GM23338 (cell line): ENCODE data around the gene GART. TPM values are rescaled to one million over a fixed set of nuclear protein-coding genes. Genes with fewer than 3 reads are reported as not detected.

ENCODE experiments used
- ATAC-seq: fragments of 200-7000 bp; cut with Tn5 transposase; 3 replicates; pipeline ENCODE4 v1.9.1; 2020
- DNase-seq: peaks from one replicate; pipeline ENCODE4 v3.0.0-alpha.2; 2015; ENCODE audit warnings: low spot score
- H2AFZ ChIP-seq: fragments of 200-600 bp; sonication (generic); 2 replicates; pipeline ENCODE4 v1.8.0; 2016; ENCODE audit warnings: antibody characterized with exemption, mild to moderate bottlenecking, moderate library complexity
- H3F3A ChIP-seq: fragments of 200-600 bp; sonication (generic); replicated peaks from 2 replicates; pipeline ENCODE4 v1.8.0; 2017; ENCODE audit warnings: antibody characterized with exemption, mixed run types, low read depth
- H3K27ac ChIP-seq: fragments of 200-600 bp; sonication (generic); 2 replicates; pipeline ENCODE4 v1.6.1; 2016; ENCODE audit warnings: low read depth
- H3K27me3 ChIP-seq: fragments of 200-600 bp; sonication (generic); 2 replicates; pipeline ENCODE4 v1.8.0; 2016; ENCODE audit warnings: mild to moderate bottlenecking, mixed run types, moderate library complexity; ENCODE audit not compliant: insufficient read depth
- H3K36me3 ChIP-seq: fragments of 200-600 bp; sonication (generic); 2 replicates; pipeline ENCODE4 v1.8.0; 2016; ENCODE audit warnings: mild to moderate bottlenecking; ENCODE audit not compliant: insufficient read depth
- H3K4me1 ChIP-seq: fragments of 200-600 bp; sonication (generic); 2 replicates; pipeline ENCODE4 v1.8.0; 2016; ENCODE audit warnings: mild to moderate bottlenecking, moderate library complexity; ENCODE audit not compliant: insufficient read depth
- H3K4me2 ChIP-seq: fragments of 200-600 bp; sonication (generic); 2 replicates; pipeline ENCODE4 v1.7.1; 2017; ENCODE audit warnings: mixed run types
- H3K4me3 ChIP-seq: fragments of 200-600 bp; sonication (generic); 2 replicates; pipeline ENCODE4 v1.6.1; 2016; ENCODE audit warnings: mixed run types
- H3K79me2 ChIP-seq: fragments of 200-600 bp; sonication (generic); replicated peaks from 2 replicates; pipeline ENCODE4 v1.8.0; 2017; ENCODE audit warnings: mild to moderate bottlenecking; ENCODE audit not compliant: insufficient read depth
- H3K9me2 ChIP-seq: fragments of 200-600 bp; sonication (generic); 2 replicates; pipeline ENCODE4 v1.8.0; 2017; ENCODE audit not compliant: insufficient read depth
- H4K20me1 ChIP-seq: fragments of 200-600 bp; sonication (generic); replicated peaks from 2 replicates; pipeline ENCODE4 v1.8.0; 2017; ENCODE audit warnings: mild to moderate bottlenecking; ENCODE audit not compliant: insufficient read depth
- H3K27ac Mint-ChIP-seq: 2 replicates; pipeline ENCODE4 v1.8.0; 2020; ENCODE audit warnings: inconsistent platforms, mild to moderate bottlenecking, moderate library complexity, mixed read lengths
- H3K27me3 Mint-ChIP-seq: 3 replicates; pipeline ENCODE4 v1.8.0; 2022; ENCODE audit warnings: low read depth, mild to moderate bottlenecking, moderate library complexity, mixed read lengths, inconsistent platforms; ENCODE audit not compliant: insufficient read depth, poor library complexity
- H3K36me3 Mint-ChIP-seq: 3 replicates; pipeline ENCODE4 v1.8.0; 2021; ENCODE audit warnings: low read depth, mild to moderate bottlenecking, inconsistent platforms, moderate library complexity, mixed read lengths
- H3K4me1 Mint-ChIP-seq: 3 replicates; pipeline ENCODE4 v1.8.0; 2020; ENCODE audit warnings: mild to moderate bottlenecking, inconsistent platforms, mixed read lengths
- H3K4me3 Mint-ChIP-seq: 3 replicates; pipeline ENCODE4 v1.8.0; 2021; ENCODE audit warnings: moderate library complexity, mild to moderate bottlenecking, inconsistent platforms, mixed read lengths
- H3K9me3 Mint-ChIP-seq: 3 replicates; pipeline ENCODE4 v1.8.0; 2020; ENCODE audit warnings: moderate library complexity, mild to moderate bottlenecking, inconsistent platforms, mixed read lengths
- CREB1 ChIP-seq: fragments of 250-450 bp; sonication (Bioruptor Pico); IDR thresholded peaks from 2 replicates; pipeline ENCODE4 v1.5.0; 2020; ENCODE audit warnings: low read depth, mild to moderate bottlenecking, moderate library complexity
- CTCF ChIP-seq, 2 experiments: fragments of 200-600 bp in 1 of 2; sonication (generic) in 1 of 2; conservative IDR thresholded peaks; 2 replicates each; pipeline versions ENCODE4 v1.5.1 to v1.6.1; 2016 to 2017; ENCODE audit warnings: antibody characterized with exemption in 2 of 2, low read depth in 2 of 2, mild to moderate bottlenecking in 2 of 2, moderate library complexity in 1 of 2
- ETS1 ChIP-seq: IDR thresholded peaks from 2 replicates; pipeline ENCODE4 v1.6.1; 2016; ENCODE audit warnings: antibody characterized with exemption
- EZH2 ChIP-seq: fragments of 200-600 bp; sonication (generic); IDR thresholded peaks from one replicate; pipeline ENCODE4 v1.8.0; 2017; ENCODE audit warnings: antibody characterized with exemption, mild to moderate bottlenecking, low read depth; ENCODE audit not compliant: unreplicated experiment
- EZH2phosphoT487 ChIP-seq: fragments of 200-600 bp; sonication (generic); IDR thresholded peaks from one replicate; pipeline ENCODE4 v1.8.1; 2018; ENCODE audit warnings: antibody characterized with exemption; ENCODE audit not compliant: unreplicated experiment
- JUNB ChIP-seq: IDR thresholded peaks from one replicate; pipeline ENCODE4 v1.6.1; 2016; ENCODE audit warnings: antibody characterized with exemption; ENCODE audit not compliant: unreplicated experiment
- NANOG ChIP-seq: IDR thresholded peaks from 2 replicates; pipeline ENCODE4 v1.6.1; 2016; ENCODE audit warnings: antibody characterized with exemption, borderline replicate concordance
- ZNF114 ChIP-seq: fragments of 250-450 bp; sonication (Bioruptor Pico); IDR thresholded peaks from 2 replicates; pipeline ENCODE4 v1.5.0; 2020; ENCODE audit warnings: mild to moderate bottlenecking, moderate library complexity
- ZNF462 ChIP-seq: fragments of 250-450 bp; sonication (Bioruptor Pico); IDR thresholded peaks from 2 replicates; pipeline ENCODE4 v1.5.0; 2020; ENCODE audit warnings: mild to moderate bottlenecking, moderate library complexity
- polyA plus RNA-seq: library from polyadenylated mRNA; unstranded; fragments of >200 nt; fragmentation: Nextera tagmentation; extraction: Ambion mirVana; gene quantifications from 2 replicates; pipeline ENCODE4 v1.2.1, GENCODE V29; 2016
- total RNA-seq: library from RNA; depleted of rRNA; stranded (reverse); fragments of >200 nt; shearing (Covaris generic); gene quantifications from 2 replicates; pipeline ENCODE4 v1.2.3, GENCODE V29; 2014

The GART gene
- total and polyA plus RNA-seq, 2 experiments from 2014 or later, result 87.6 to 224 TPM

- Mint-ChIP-seq H3K9me3 (no peaks in the 10 kb centered on the region), H3K27me3 (no peaks in the 10 kb centered on the region), H3K4me3 (no peak overlapping the region), H3K36me3 (peaks cover 57% of the 10 kb centered on the region), H3K27ac (peak overlapping the region; percentile 83), H3K4me1 (no peaks in the 10 kb centered on the region)
- Histone ChIP-seq H3K27me3 (no peaks in the 10 kb centered on the region), H3F3A (peaks cover 3% of the 10 kb centered on the region; the same call in 1 of the 2 replicates), H4K20me1 (peaks cover 9% of the 10 kb centered on the region; the same call in 1 of the 2 replicates), H3K36me3 (peaks cover 7% of the 10 kb centered on the region; the same call in 1 of the 2 replicates), H3K9me2 (no peaks in the 10 kb centered on the region), H3K27ac (peak overlapping the region; percentile 72; the same call in 1 of the 2 replicates), H3K79me2 (no peaks in the 10 kb centered on the region), H3K4me2 (no peak overlapping the region), H3K4me1 (no peaks in the 10 kb centered on the region), H2AFZ (no peak overlapping the region), H3K4me3 (no peak overlapping the region)
- DNase-seq (no peak), ATAC-seq (no peak; the same call in 1 of the 3 replicates)
- TF ChIP-seq NANOG (no peak), ETS1 (no peak), EZH2 (no peak), ZNF462 (CRISPR knock-in tag) (no peak), EZH2phosphoT487 (no peak), JUNB (no peak), CREB1 (no peak), ZNF114 (CRISPR knock-in tag) (no peak), CTCF (conservative IDR thresholded peaks at IDR 0.05; ENCODE audit: low read depth in 2 of 2) (no peak)
These were observed 37.1 kb upstream of the GART start for GRCh38 chr21:33578959-33579542.
